ENCODE data around the gene SFRP4. TPM values are rescaled to one million over a fixed set of nuclear protein-coding genes. Genes with fewer than 3 reads are reported as not detected.

SFRP4 gene
- total RNA-seq, 4 donors from 2014 or later = 3.0 to 11.3 (median 6.8) TPM

DNA sequence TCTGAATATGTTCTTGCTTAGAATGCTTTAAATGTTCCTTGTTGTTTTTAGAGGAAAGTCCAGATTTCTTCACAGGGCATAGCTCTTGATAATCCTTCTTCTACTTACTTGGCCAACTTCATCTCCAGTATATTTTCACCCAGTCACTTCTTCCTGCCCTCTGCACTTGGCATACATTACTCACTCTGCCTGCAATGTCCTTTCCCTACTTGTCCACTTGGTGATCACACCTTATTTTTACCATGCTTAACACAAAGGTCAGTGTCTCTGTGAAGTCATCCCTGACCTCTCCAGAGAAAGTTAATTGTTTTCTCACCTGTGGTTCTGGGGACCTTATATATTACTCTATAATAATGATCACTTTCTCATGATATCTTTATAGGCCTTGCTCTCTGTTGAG lies 23.3 kb downstream of the SFRP4 start:
- no peaks in the 10 kb centered on the region for H3K36me3 ChIP-seq
- no peak for DNase-seq (ENCODE audit: extremely low spot score)
- no peaks in the 10 kb centered on the region for H3K4me1 ChIP-seq
- intact Hi-C loops (cut with DNase I) = no loop called here
- H3K27me3 ChIP-seq = no peaks in the 10 kb centered on the region
- no peak overlapping the region for H3K27ac ChIP-seq (replicated peaks in 1 of 4)
- no peak overlapping the region for H3K4me3 ChIP-seq
- TF ChIP-seq POLR2A (IDR thresholded peaks at IDR 0.05; ENCODE audit: low read depth) (no peak), POLR2AphosphoS5 (IDR thresholded peaks at IDR 0.05) (no peak), CTCF (IDR thresholded peaks at IDR 0.05) (no peak), EP300 (IDR thresholded peaks at IDR 0.05) (no peak)
- no peaks in the 10 kb centered on the region for H3K9me3 ChIP-seq

GRCh38 chr7:37882086-37882485 lies 34.5 kb downstream of the SFRP4 start:
- no peak for TF ChIP-seq POLR2A (IDR thresholded peaks at IDR 0.05; ENCODE audit: low read depth)
- TF ChIP-seq POLR2AphosphoS5 (IDR thresholded peaks at IDR 0.05) = no peak
- no peak for TF ChIP-seq EP300 (IDR thresholded peaks at IDR 0.05)
- Histone ChIP-seq H3K27me3 (no peaks in the 10 kb centered on the region), H3K36me3 (no peaks in the 10 kb centered on the region), H3K4me1 (no peaks in the 10 kb centered on the region), H3K27ac (replicated peaks in 1 of 4) (no peak overlapping the region), H3K4me3 (no peak overlapping the region), H3K9me3 (no peaks in the 10 kb centered on the region)
- DNase-seq (ENCODE audit: extremely low spot score) = no peak
- intact Hi-C loops (cut with DNase I) = no loop called here
- 73% methylated on average over 6 of the region's 6 CpGs for WGBS

Other genes starting within 250 kb of the SFRP4 start
- 1 to 10 TPM in 1 of 4 donors, under 1 TPM in 1, not detected in 2; 0.80 to 2.5 TPM for gene GPR141, start 233.1 kb downstream of the SFRP4 start, total RNA-seq
- gene NME8, start 68.2 kb downstream of the SFRP4 start, total RNA-seq = under 1 TPM in 1 of 4 donors, not detected in 3; 0.57 TPM
- 10 to 100 TPM; 24.9 to 35.5 (median 30.7) TPM for gene EPDR1, start 3.8 kb upstream of the SFRP4 start, total RNA-seq